ENCODE measurements around the gene TRPM7. TPM values are rescaled to one million over a fixed set of nuclear protein-coding genes. Genes with fewer than 3 reads are reported as not detected.

Gene TRPM7
- polyA plus RNA-seq, 1 experiment = 31.2 TPM

- DNase-seq (ENCODE audit: low read depth, low spot score) = no peak
- Histone ChIP-seq H3K9me3 (ENCODE audit: control insufficient read depth, insufficient read depth, low read length) (no peaks in the 10 kb centered on the region; the same call in 1 of the 2 replicates), H3K27me3 (ENCODE audit: control insufficient read depth, insufficient read depth, low read length) (no peaks in the 10 kb centered on the region), H3K27ac (ENCODE audit: low read depth, low read length) (no peak overlapping the region), H3K4me3 (ENCODE audit: low read depth, low read length) (no peak overlapping the region)
- ChIA-PET POLR2A (no interaction called here), CTCF (no interaction called here)
- TF ChIP-seq, protein P1, sequence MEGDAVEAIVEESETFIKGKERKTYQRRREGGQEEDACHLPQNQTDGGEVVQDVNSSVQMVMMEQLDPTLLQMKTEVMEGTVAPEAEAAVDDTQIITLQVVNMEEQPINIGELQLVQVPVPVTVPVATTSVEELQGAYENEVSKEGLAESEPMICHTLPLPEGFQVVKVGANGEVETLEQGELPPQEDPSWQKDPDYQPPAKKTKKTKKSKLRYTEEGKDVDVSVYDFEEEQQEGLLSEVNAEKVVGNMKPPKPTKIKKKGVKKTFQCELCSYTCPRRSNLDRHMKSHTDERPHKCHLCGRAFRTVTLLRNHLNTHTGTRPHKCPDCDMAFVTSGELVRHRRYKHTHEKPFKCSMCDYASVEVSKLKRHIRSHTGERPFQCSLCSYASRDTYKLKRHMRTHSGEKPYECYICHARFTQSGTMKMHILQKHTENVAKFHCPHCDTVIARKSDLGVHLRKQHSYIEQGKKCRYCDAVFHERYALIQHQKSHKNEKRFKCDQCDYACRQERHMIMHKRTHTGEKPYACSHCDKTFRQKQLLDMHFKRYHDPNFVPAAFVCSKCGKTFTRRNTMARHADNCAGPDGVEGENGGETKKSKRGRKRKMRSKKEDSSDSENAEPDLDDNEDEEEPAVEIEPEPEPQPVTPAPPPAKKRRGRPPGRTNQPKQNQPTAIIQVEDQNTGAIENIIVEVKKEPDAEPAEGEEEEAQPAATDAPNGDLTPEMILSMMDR (IDR thresholded peaks at IDR 0.05; ENCODE audit: low read depth, low read length) = no peak
Observed at GRCh38 chr15:50519740-50520425, 166.7 kb downstream of the TRPM7 start.

- Histone ChIP-seq H3K27me3 (ENCODE audit: control insufficient read depth, insufficient read depth, low read length) (no peaks in the 10 kb centered on the region), H3K9me3 (ENCODE audit: control insufficient read depth, insufficient read depth, low read length) (no peaks in the 10 kb centered on the region), H3K27ac (ENCODE audit: low read depth, low read length) (no peak overlapping the region), H3K4me3 (ENCODE audit: low read depth, low read length) (no peak overlapping the region)
- DNase-seq (ENCODE audit: low read depth, low spot score) = no peak
- ChIA-PET POLR2A (no interaction called here), CTCF (no interaction called here)
- TF ChIP-seq, protein P1 (IDR thresholded peaks at IDR 0.05; ENCODE audit: low read depth, low read length) = no peak
Observed at GRCh38 chr15:50513001-50513400, 173.6 kb downstream of the TRPM7 start.

Small RNAs within 50 kb of the gene (small RNA-seq; reads per million reads assigned to genes)
- not detected for gene RN7SL354P (ENCODE audit: insufficient read length, low read depth)

Other genes starting within 250 kb of the TRPM7 start
- gene USP50, start 140.1 kb downstream of the TRPM7 start, polyA plus RNA-seq (2011; rRNA removed) = not detected in 2 replicates
- gene SPPL2A, start 78.9 kb upstream of the TRPM7 start, polyA plus RNA-seq (2011; rRNA removed) = 70.2 and 80.1 TPM in 2 replicates
- gene AP4E1, start 221.9 kb upstream of the TRPM7 start, polyA plus RNA-seq (2011; rRNA removed) = 4.1 and 4.5 TPM in 2 replicates